OCI-M2 (cell line): ENCODE measurements around the gene SLC25A29.
"Not testable (repeated sequence)": the region's sequence is repeated elsewhere in the genome, so short reads cannot be mapped to it uniquely, and the experiment has no call there.

Experiments
- DNase-seq: peaks from one replicate; lab custom pipeline; 2025; ENCODE audit not compliant: unreplicated experiment; lab: John Stamatoyannopoulos, UW

SLC25A29 gene

GRCh38 chr14:100294213-100294962, 11.9 kb downstream of the SLC25A29 start:
- no peak for DNase-seq

DNA sequence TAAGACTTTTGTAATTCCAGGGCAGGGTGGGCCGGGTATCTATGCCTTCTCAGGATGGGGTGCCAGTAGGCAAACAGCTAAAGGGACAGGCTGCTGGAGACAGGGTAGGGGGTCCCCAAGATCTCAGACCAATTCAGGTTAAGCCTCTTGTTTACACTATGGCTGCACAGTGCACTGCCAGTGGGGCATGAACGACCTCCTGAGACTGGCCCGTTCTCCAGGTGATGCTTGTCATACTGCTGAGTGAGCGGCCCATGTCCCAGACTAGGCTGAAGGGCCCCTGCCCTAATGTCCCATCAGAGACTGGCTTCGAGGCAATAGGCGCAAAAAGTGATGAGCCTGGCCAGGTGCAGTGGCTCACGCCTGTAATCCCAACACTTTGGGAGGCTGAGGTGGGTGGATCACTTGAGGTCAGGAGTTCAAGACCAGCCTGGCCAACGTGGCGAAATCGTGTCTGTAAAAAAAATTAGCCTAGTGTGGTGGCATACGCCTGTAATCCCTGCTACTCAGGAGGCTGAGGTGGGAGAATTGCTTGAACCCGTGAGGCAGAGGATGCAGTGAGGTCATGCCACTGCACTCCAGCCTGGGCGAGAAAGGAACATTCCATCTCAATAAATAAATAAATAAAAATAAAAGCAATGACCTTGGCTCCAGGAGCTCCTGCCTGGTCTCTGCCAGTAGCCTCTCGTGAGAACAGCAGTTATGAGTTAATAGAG, 12.6 kb downstream of the SLC25A29 start:
- no peak for DNase-seq

- no peak for DNase-seq
Measured at GRCh38 chr14:100292776-100293461, 13.3 kb downstream of the SLC25A29 start.

GRCh38 chr14:100292301-100292775, 13.9 kb downstream of the SLC25A29 start:
- no peak for DNase-seq

DNA sequence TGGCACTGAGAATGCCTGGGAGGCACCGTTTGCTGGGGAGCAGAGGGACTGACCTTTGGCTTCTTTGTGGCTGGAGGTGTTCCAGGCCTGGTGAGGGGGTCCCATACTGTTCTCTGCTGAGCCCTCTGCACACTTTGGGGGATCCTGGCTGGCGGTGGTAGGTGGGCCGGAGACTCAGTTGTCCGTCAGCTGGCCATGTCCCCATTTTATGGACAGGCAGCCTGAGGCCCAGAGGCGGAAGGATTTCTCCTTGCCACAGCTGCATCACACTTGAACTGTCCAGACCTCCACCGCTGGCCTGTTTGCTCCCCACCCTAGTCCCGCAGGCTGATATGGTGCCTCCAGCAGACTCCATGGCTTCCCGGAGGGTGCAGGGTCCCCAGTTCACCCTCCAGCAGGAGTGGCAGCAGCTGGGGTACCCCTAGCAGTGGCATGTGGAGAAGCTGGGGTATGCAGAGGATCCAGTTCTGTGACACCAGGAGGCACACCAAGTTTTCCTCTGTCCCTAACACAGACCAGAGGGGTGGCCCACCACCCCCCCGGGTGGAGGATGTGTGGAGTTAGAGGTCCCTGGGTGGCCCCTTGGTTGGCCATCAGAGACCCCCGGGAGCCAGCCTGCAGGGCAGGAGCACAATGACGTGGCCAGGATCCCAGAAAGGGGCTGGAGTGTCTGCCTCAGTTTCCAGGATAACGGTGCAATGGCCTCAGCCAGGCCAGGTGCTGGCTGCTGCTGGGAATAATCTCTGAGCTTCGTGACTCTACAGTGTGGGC, 14.8 kb downstream of the SLC25A29 start:
- no peak for DNase-seq

DNA sequence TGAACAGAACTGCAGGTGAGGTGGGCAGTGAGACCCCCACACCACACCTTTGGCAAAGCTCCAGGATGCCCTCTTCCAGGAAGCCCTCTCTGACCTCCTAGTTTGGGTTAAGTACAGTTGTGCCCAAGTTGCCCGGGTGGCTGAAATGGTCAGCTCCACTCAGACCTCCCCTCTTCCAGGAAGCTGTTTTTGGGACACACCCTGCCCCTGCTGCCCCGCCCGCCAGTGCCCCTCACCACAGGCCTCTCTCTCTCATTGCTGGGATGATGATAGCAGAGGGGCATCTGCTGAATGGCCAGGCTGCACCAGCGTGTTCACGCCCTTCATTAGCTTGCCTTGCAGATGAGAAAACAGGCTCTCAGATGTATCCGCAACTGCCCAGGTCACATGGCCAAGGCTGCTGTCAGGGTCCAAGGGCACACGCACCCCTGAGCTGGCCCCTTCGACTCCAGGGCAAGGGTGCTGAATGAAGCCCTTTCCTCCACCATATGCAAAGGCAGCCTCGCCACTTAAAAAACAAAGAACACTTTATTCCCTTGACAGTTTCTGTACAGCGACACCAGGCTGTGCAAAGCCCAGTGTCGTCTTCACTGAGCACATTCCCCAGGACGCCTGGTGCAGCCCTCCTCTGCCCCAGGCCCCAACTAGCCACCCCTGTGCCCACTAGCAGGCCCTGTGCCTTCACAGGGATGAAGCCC, 15.5 kb downstream of the SLC25A29 start:
- no peak for DNase-seq

GRCh38 chr14:100289916-100290606, 16.2 kb downstream of the SLC25A29 start:
- DNase-seq: no peak

DNA sequence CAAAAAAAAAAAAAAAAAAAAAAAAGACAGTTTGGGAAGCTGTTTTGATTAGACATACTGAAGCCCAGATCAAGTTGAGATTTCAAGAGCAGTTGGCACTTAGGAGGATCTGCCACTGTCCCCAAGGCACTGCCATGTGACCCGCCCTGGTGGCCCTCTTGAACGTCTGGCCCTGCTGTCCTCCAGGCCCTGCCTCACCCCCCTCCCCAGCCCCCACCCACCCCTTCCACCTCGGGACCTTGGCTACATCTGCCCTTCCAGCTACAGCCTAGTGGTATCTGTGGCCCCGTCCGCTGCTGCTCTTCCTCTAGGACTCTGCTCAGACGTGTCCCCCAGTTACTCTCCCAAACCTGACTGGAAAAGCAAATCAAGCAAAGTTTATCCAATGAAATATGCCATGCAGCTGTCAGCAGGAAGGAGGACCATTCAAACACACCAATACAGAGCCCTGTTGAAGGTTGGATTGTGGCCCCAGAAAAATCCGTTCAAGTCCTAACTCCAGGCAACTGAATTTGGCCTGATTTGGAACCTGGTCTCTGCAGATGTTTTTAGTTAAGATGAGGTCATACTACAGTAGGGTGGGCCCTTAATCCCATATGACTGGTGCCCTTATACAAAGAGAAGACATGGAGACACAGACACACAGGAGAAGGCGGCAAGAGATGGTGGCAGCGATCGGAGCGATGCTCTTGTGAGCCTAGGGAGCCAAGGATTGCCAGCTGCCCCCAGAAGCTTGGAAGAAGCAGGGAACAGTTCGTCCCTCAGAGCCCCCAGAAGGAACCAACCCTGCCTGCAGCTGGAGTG, 17.7 kb downstream of the SLC25A29 start:
- no peak for DNase-seq

DNA sequence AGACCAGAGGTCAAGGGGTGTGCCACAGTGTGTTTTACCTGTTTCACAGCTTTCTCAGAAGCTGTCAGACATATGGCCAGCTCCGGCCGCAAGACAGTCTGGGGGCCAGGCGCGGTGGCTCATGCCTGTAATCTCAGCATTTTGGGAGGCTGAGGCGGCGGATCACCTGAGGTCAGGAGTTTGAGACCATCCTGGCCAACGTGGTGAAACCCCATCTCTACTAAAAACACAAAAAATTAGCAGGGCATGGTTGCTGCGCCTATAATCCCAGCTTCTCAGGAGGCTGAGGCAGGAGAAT, 18.3 kb downstream of the SLC25A29 start:
- not testable (repeated sequence) for DNase-seq

DNA sequence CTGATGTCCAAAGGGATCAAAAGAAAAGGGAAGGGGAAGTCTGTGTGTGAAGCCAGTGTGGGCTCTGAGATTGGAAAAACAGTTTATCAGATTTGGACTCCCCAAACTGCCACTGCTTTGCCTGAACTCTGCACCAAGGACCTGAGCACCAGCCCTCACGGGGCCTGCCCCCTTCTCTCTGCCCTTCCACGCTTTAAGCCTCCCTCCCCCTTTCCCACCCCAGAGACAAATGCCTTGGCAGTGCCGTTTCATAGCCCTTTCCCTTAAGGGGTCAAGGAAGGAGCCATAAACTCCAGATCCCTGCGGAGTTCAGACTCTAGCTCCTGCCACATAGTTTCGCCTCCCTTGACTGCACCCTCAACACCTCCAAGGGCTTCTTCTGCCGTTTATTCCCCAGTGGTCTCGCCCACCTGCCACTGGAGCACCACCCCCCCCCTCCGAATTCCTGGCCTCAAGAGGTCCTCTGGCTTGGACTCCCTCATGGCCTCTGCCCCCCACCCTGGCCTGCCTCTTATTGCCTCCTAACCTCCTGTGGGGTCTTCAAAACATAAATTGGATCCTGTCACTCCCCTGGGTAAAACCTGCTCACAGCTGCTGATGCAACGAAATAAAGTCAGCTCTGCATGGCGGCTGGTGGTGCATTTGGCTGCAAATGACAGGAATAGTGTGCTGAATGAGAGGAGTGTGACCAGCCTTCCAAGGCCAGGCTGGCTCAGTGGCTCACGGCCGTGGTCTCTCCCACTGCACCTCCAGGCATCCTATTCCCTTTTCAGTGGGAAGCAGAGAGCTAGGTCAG, 18.8 kb downstream of the SLC25A29 start:
- no peak for DNase-seq

- DNase-seq: no peak
Measured at GRCh38 chr14:100286484-100287191, 19.6 kb downstream of the SLC25A29 start.

GRCh38 chr14:100285913-100286400, 20.3 kb downstream of the SLC25A29 start:
- no peak for DNase-seq

GRCh38 chr14:100285021-100285912, 21.0 kb downstream of the SLC25A29 start:
- DNase-seq: no peak

GRCh38 chr14:100283984-100284881, 22.0 kb downstream of the SLC25A29 start:
- DNase-seq: no peak

DNA sequence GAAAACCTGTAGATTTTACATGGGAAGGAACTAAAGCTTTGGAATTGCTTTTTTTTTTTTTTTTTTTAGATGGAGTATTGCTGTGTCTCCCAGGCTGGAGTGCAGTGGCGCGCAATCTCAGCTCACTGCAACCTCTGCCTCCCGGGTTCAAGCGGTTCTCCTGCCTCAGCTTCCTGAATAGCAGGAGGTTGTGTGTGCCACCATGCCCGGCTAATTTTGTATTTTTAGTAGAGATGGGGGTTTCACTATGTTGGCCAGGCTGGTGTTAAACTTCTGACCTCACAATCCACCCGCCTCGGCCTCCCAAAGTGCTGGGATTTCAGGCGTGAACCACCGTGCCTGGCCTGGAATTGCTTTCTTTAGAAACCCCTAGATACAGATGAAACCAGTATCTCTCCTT, 22.8 kb downstream of the SLC25A29 start:
- not testable (repeated sequence) for DNase-seq
